A375 (cell line): ENCODE measurements around the gene SZRD1. TPM values are rescaled to one million over a fixed set of nuclear protein-coding genes. Genes with fewer than 3 reads are reported as not detected.

ENCODE experiments used
- total RNA-seq: library from RNA; depleted of rRNA; stranded (reverse); fragments of >200 nt; shearing (Covaris generic); gene quantifications from 2 replicates; pipeline ENCODE4 v1.2.3, GENCODE V29; 2014; rRNA removed

SZRD1 gene, protein sequence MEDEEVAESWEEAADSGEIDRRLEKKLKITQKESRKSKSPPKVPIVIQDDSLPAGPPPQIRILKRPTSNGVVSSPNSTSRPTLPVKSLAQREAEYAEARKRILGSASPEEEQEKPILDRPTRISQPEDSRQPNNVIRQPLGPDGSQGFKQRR
- total RNA-seq: 90.1 and 91.1 TPM in 2 replicates

DNA sequence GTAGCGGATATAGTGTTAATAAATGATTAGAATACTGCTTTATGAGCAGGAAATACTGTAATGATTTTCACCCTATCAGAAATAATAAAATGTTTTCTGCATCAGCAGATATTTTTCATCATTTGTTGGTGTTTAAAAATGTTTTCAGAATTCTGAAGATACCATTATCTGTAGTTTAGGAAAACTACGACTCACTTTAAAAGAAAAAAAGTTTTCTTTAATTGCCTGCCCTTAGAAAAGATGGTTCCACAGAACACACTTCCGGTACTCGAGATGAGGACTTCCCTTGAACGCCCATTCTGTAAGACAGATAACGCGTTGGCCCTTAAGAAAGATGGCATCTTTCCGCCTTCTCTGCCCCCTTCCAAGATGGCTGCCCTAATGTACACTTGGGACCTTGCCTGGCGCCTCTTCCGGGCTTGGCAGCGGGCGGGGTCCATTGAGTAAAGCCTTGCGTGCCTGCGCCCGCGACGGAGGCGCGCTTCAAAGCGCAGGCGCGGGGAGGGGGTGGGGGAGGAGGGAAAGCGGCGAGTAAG is at the start of gene SZRD1:
TSS of gene SZRD1 (plus strand) at position 521 of the 536 bp plus-strand sequence. CDS start 16 bp downstream, outside the sequence.

DNA sequence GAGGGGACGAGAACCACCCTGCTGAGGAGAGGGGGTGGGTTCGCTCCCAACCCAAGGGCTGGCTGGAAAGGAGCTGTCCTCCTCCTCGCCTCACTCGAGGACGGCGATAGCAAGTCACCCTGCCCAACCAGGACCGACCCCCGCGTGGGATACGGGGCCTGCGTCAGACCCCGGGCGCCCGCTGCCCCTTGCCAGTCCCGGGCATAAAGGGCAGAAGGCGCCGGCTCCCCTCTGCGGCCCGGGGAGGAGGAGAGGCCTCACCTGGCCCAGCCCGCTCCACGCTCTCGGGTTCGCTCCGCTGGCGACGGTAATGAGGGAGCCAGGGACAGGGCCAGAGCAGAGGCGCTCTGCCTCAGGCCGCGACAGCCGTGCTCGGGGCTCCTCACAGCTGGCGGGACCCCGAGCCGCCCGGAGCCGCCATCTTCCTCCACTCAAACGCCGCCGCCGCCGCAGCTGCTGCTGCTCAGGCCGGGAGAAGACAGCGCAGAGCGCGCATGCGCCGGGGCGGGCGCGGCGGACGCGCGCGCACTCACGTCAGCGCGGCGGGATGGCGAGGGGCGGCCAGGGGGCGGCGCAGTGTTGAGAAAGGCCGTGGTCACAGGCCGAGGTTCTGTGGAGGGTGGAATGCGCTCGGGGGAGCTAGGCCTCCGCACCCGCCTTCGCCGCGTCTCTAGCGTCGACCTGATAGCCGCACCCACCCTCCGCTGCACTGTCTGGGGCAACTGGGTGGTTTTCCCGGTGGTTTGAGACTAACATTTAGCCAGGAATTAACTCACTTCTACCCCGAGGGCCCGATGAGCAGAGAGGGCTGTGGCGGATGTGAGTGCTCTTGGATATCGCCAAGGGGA is 14.8 kb upstream of the SZRD1 start, which contains the start of gene FBXO42:
TSS of gene FBXO42 (minus strand) at position 487 of the 848 bp plus-strand sequence. CDS start 37,062 bp downstream, outside the sequence.

DNA sequence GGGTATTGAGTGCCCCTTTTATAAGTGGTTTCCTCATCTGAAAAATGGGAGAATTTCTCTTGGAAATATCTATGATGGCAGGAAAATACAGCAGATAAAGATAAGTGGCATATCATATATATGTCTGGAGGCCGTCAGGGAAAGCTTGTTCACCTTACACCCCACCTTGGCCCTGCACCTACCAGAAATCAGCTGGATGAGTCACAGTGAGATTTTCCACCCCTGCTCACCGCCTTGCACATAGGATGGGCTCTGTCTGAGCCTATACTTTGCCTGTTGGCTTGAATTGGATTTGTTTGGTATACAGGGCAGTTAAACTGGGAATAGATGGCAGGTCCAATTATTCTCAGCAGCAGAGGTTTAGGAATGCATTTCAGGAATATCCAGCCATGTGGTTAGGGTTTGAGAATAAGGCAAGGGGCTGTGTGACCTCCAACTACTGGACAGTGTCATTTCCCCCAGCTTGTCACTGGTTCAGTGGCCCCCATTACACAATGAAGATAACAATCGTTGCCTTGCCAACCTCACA is 70.0 kb downstream of the SZRD1 start, which contains the start of gene SPATA21:
TSS of gene SPATA21 (minus strand) at position 479 of the 529 bp plus-strand sequence. CDS start 6,053 bp downstream, outside the sequence.

DNA sequence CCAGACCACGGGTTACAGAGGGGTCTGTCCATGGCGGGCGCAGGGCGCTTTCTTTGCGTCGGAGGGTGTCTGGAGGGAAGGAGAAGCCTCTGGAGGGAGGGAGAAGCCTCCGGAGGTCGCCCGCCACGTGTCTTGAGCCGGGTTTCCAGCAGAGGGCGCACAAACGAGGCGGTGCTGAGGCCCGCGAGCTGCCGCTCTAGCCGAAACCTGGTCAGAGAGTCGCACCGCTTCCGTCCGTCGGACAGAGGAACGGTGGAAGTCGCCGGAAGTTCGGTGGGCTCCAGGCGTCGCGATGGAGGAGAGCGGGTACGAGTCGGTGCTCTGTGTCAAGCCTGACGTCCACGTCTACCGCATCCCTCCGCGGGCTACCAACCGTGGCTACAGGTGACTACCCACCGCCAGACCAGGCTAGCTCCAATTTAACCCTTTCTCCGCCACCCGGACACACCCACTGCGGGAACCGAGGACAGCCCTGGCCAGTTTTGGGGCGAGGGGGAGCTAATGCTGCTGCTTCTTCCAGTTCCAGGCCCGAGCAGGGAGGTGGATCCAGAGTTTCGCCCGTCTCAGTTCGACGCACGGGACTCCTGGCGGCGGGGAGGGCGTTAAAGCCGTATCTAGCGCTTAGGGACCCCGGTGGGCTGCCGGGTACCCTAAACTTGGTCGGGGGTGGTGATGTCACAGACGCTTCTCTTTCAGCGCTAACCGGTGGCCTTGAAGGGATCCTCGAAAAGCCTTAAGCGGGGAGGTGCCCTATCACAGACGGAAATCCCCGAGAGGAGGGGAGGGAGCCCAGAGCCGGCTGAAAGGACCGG is 73.6 kb downstream of the SZRD1 start, which contains the start of gene NECAP2:
TSS of gene NECAP2 (plus strand) at position 255 of the 812 bp plus-strand sequence. CDS start at position 293, 38 bp downstream.

Other genes with a start within 250 kb of the SZRD1 start
- 283 and 306 TPM in 2 replicates for gene EPHA2, start 211.2 kb upstream of the SZRD1 start, total RNA-seq
- gene ARHGEF19, start 154.6 kb upstream of the SZRD1 start, total RNA-seq: 6.8 and 8.0 TPM in 2 replicates
- gene CPLANE2, start 130.1 kb upstream of the SZRD1 start, total RNA-seq: 10.0 and 18.1 TPM in 2 replicates
- 6.3 and 15.6 TPM in 2 replicates for gene FBXO42, start 14.8 kb upstream of the SZRD1 start, total RNA-seq
- not detected in 2 replicates for gene SPATA21, start 70.2 kb downstream of the SZRD1 start, total RNA-seq
- gene NECAP2, start 73.5 kb downstream of the SZRD1 start, total RNA-seq: 48.8 and 53.9 TPM in 2 replicates
- gene RNU1-1, start 147.0 kb downstream of the SZRD1 start, total RNA-seq: under 0.01 TPM in 2 replicates
- 14.9 and 15.4 TPM in 2 replicates for gene NBPF1, start 246.3 kb downstream of the SZRD1 start, total RNA-seq